Mesothelial cell of epicardium (in vitro differentiated cells): ENCODE measurements around the gene NPIPB5. TPM values are rescaled to one million over a fixed set of nuclear protein-coding genes. Genes with fewer than 3 reads are reported as not detected.
"Not testable (repeated sequence)": the region's sequence is repeated elsewhere in the genome, so short reads cannot be mapped to it uniquely, and the experiment has no call there.

Source experiments
- DNase-seq, 2 experiments: peaks; one replicate each; pipeline ENCODE4 v3.0.0; 2021; ENCODE audit warnings: low spot score in 2 of 2; ENCODE audit not compliant: unreplicated experiment in 2 of 2
- H3K27ac Mint-ChIP-seq: 2 replicates; pipeline ENCODE4 v1.8.0; 2021; ENCODE audit warnings: mixed read lengths
- H3K27me3 Mint-ChIP-seq: 2 replicates; pipeline ENCODE4 v1.8.0; 2021; ENCODE audit warnings: low read depth, mixed read lengths
- H3K36me3 Mint-ChIP-seq: 2 replicates; pipeline ENCODE4 v1.8.0; 2021; ENCODE audit warnings: mixed read lengths
- H3K4me1 Mint-ChIP-seq: 2 replicates; pipeline ENCODE4 v1.8.0; 2021; ENCODE audit warnings: mixed read lengths
- H3K4me3 Mint-ChIP-seq: 2 replicates; pipeline ENCODE4 v1.8.0; 2021; ENCODE audit warnings: mild to moderate bottlenecking, moderate library complexity, mixed read lengths
- H3K9me3 Mint-ChIP-seq: 2 replicates; pipeline ENCODE4 v1.8.0; 2021; ENCODE audit warnings: mixed read lengths
- total RNA-seq: library from RNA; stranded (reverse); gene quantifications from 3 replicates; pipeline ENCODE4 v1.2.1, GENCODE V29; 2021

The NPIPB5 gene
- total RNA-seq, result 346 to 393 TPM (median 369 TPM) in 3 replicates

GRCh38 chr16:22510591-22510990 lies at the start of gene NPIPB5:
Gene NPIPB5, plus strand, starts transcription at chr16:22510891. Its CDS starts 2,911 bp downstream, at chr16:22513802.
- not testable (repeated sequence) for H3K36me3 Mint-ChIP-seq, H3K27me3 Mint-ChIP-seq, H3K4me3 Mint-ChIP-seq, DNase-seq, H3K27ac Mint-ChIP-seq, H3K4me1 Mint-ChIP-seq, H3K9me3 Mint-ChIP-seq

- H3K4me3 Mint-ChIP-seq, H3K36me3 Mint-ChIP-seq, H3K27me3 Mint-ChIP-seq, H3K9me3 Mint-ChIP-seq, H3K4me1 Mint-ChIP-seq, H3K27ac Mint-ChIP-seq: not testable (repeated sequence)
- DNase-seq, result peak in 1 of 2 experiments; percentile 3
Observed at GRCh38 chr16:22468846-22469245, 41.8 kb upstream of the NPIPB5 start.

- H3K27ac Mint-ChIP-seq, DNase-seq, H3K36me3 Mint-ChIP-seq, H3K4me1 Mint-ChIP-seq, H3K9me3 Mint-ChIP-seq, H3K27me3 Mint-ChIP-seq, H3K4me3 Mint-ChIP-seq: not testable (repeated sequence)
Observed at GRCh38 chr16:22537996-22538395, 27.3 kb downstream of the NPIPB5 start.

- H3K27me3 Mint-ChIP-seq, H3K27ac Mint-ChIP-seq: not testable (repeated sequence)
Observed at GRCh38 chr16:22544809-22545208, 34.1 kb downstream of the NPIPB5 start.

GRCh38 chr16:22546630-22547029 lies 35.9 kb downstream of the NPIPB5 start:
- not testable (repeated sequence) for H3K27me3 Mint-ChIP-seq, H3K36me3 Mint-ChIP-seq, DNase-seq, H3K4me3 Mint-ChIP-seq, H3K27ac Mint-ChIP-seq, H3K4me1 Mint-ChIP-seq, H3K9me3 Mint-ChIP-seq

More at GRCh38 chr16:22544809-22545208, 34.1 kb downstream of the NPIPB5 start:
- not testable (repeated sequence) for H3K9me3 Mint-ChIP-seq, DNase-seq, H3K4me3 Mint-ChIP-seq, H3K36me3 Mint-ChIP-seq, H3K4me1 Mint-ChIP-seq

- not testable (repeated sequence) for H3K27me3 Mint-ChIP-seq, H3K27ac Mint-ChIP-seq, H3K36me3 Mint-ChIP-seq, H3K9me3 Mint-ChIP-seq, DNase-seq, H3K4me1 Mint-ChIP-seq, H3K4me3 Mint-ChIP-seq
Observed at GRCh38 chr16:22547170-22547765, 36.6 kb downstream of the NPIPB5 start.

- not testable (repeated sequence) for H3K4me1 Mint-ChIP-seq, H3K27ac Mint-ChIP-seq, H3K27me3 Mint-ChIP-seq, H3K36me3 Mint-ChIP-seq, DNase-seq, H3K9me3 Mint-ChIP-seq, H3K4me3 Mint-ChIP-seq
Observed at GRCh38 chr16:22549853-22550252, 39.2 kb downstream of the NPIPB5 start.

- H3K27ac Mint-ChIP-seq, H3K27me3 Mint-ChIP-seq, H3K4me3 Mint-ChIP-seq, H3K9me3 Mint-ChIP-seq, H3K4me1 Mint-ChIP-seq, DNase-seq, H3K36me3 Mint-ChIP-seq: not testable (repeated sequence)
Observed at GRCh38 chr16:22551143-22551542, 40.5 kb downstream of the NPIPB5 start.

GRCh38 chr16:22551651-22552050 lies 41.0 kb downstream of the NPIPB5 start:
- not testable (repeated sequence) for DNase-seq, H3K4me3 Mint-ChIP-seq, H3K27me3 Mint-ChIP-seq, H3K4me1 Mint-ChIP-seq, H3K27ac Mint-ChIP-seq, H3K36me3 Mint-ChIP-seq, H3K9me3 Mint-ChIP-seq

- not testable (repeated sequence) for H3K4me3 Mint-ChIP-seq, H3K4me1 Mint-ChIP-seq, H3K36me3 Mint-ChIP-seq, H3K9me3 Mint-ChIP-seq, H3K27me3 Mint-ChIP-seq, H3K27ac Mint-ChIP-seq, DNase-seq
Observed at GRCh38 chr16:22556759-22557158, 46.1 kb downstream of the NPIPB5 start.

Other genes with a start within 250 kb of the NPIPB5 start
- 68.9 to 71.4 TPM (median 69.7 TPM) in 3 replicates for gene POLR3E, start 213.5 kb upstream of the NPIPB5 start, total RNA-seq
- 26.3 to 33.0 TPM (median 27.3 TPM) in 3 replicates for gene CDR2, start 136.3 kb upstream of the NPIPB5 start, total RNA-seq